ENCODE measurements around the gene PRKCH. TPM values are rescaled to one million over a fixed set of nuclear protein-coding genes. Genes with fewer than 3 reads are reported as not detected.

PRKCH gene
- total RNA-seq, 2 donors from 2014 or later, result 7.2 to 8.6 TPM

GRCh38 chr14:61372379-61372778 is 51.0 kb downstream of the PRKCH start:
- Histone ChIP-seq H3K9me3 (ENCODE audit: control insufficient read depth, low read length) (peaks cover 31% of the 10 kb centered on the region), H3K4me1 (ENCODE audit: control insufficient read depth, insufficient read depth, low read length) (no peaks in the 10 kb centered on the region), H3K27me3 (ENCODE audit: control insufficient read depth, insufficient read depth, low read length, poor library complexity, severe bottlenecking) (no peaks in the 10 kb centered on the region), H3K9ac (ENCODE audit: extremely low read depth, low read length, poor library complexity, severe bottlenecking) (no peak overlapping the region), H3K4me3 (ENCODE audit: low read length) (no peak overlapping the region), H3K36me3 (ENCODE audit: control insufficient read depth, insufficient read depth, low read length) (no peaks in the 10 kb centered on the region), H3K27ac (ENCODE audit: low read depth, low read length) (no peak overlapping the region)
- 100% methylated on average over 2 of the region's 2 CpGs for WGBS, 2 experiments (ENCODE audit: insufficient coverage in 1 of 2, insufficient read length in 1 of 2)
- H3K4me1 Mint-ChIP-seq, result peaks cover 6% of the 10 kb centered on the region
- H3K36me3 Mint-ChIP-seq (ENCODE audit: low read depth), result peaks cover 13% of the 10 kb centered on the region
- no peak overlapping the region for H3K4me3 Mint-ChIP-seq
- peaks cover 2% of the 10 kb centered on the region for H3K27me3 Mint-ChIP-seq (ENCODE audit: insufficient read depth)
- DNase-seq, result no peak
- H3K9me3 Mint-ChIP-seq, result peaks cover 45% of the 10 kb centered on the region
- TF ChIP-seq CTCF (conservative IDR thresholded peaks at IDR 0.05), result no peak
- no peak overlapping the region for H3K27ac Mint-ChIP-seq

- 84% methylated on average over 3 of the region's 3 CpGs; no CpG with 5 or more reads in 1 of the 2 experiments for WGBS, 2 experiments (ENCODE audit: insufficient coverage in 1 of 2, insufficient read length in 1 of 2)
- H3K27ac ChIP-seq (ENCODE audit: low read depth, low read length), result no peak overlapping the region
- H3K27ac Mint-ChIP-seq, result no peak overlapping the region
Observed at GRCh38 chr14:61372842-61373555, 51.6 kb downstream of the PRKCH start.

GRCh38 chr14:61374284-61374683 is 52.9 kb downstream of the PRKCH start:
- peaks cover 13% of the 10 kb centered on the region for H3K36me3 Mint-ChIP-seq (ENCODE audit: low read depth)
- no peaks in the 10 kb centered on the region for H3K36me3 ChIP-seq (ENCODE audit: control insufficient read depth, insufficient read depth, low read length)

More at GRCh38 chr14:61372842-61373555, 51.6 kb downstream of the PRKCH start:
- Histone ChIP-seq H3K36me3 (ENCODE audit: control insufficient read depth, insufficient read depth, low read length) (no peaks in the 10 kb centered on the region), H3K4me3 (ENCODE audit: low read length) (no peak overlapping the region), H3K9me3 (ENCODE audit: control insufficient read depth, low read length) (peaks cover 31% of the 10 kb centered on the region), H3K4me1 (ENCODE audit: control insufficient read depth, insufficient read depth, low read length) (no peaks in the 10 kb centered on the region), H3K9ac (ENCODE audit: extremely low read depth, low read length, poor library complexity, severe bottlenecking) (no peak overlapping the region), H3K27me3 (ENCODE audit: control insufficient read depth, insufficient read depth, low read length, poor library complexity, severe bottlenecking) (no peaks in the 10 kb centered on the region)
- H3K27me3 Mint-ChIP-seq (ENCODE audit: insufficient read depth), result peaks cover 2% of the 10 kb centered on the region
- H3K4me1 Mint-ChIP-seq, result peaks cover 5% of the 10 kb centered on the region
- H3K36me3 Mint-ChIP-seq (ENCODE audit: low read depth), result peaks cover 13% of the 10 kb centered on the region
- H3K4me3 Mint-ChIP-seq, result no peak overlapping the region
- no peak for DNase-seq
- peaks cover 45% of the 10 kb centered on the region for H3K9me3 Mint-ChIP-seq
- no peak for TF ChIP-seq CTCF (conservative IDR thresholded peaks at IDR 0.05)

More at GRCh38 chr14:61374284-61374683, 52.9 kb downstream of the PRKCH start:
- H3K4me1 Mint-ChIP-seq, result no peaks in the 10 kb centered on the region
- TF ChIP-seq CTCF (conservative IDR thresholded peaks at IDR 0.05), result no peak
- Histone ChIP-seq H3K4me3 (ENCODE audit: low read length) (no peak overlapping the region), H3K4me1 (ENCODE audit: control insufficient read depth, insufficient read depth, low read length) (no peaks in the 10 kb centered on the region), H3K9ac (ENCODE audit: extremely low read depth, low read length, poor library complexity, severe bottlenecking) (no peak overlapping the region), H3K27ac (ENCODE audit: low read depth, low read length) (no peak overlapping the region), H3K27me3 (ENCODE audit: control insufficient read depth, insufficient read depth, low read length, poor library complexity, severe bottlenecking) (no peaks in the 10 kb centered on the region), H3K9me3 (ENCODE audit: control insufficient read depth, low read length) (peaks cover 31% of the 10 kb centered on the region)
- H3K27ac Mint-ChIP-seq, result no peak overlapping the region
- 85 to 100% methylated on average over 1 to 3 of the region's 3 CpGs for WGBS, 2 experiments (ENCODE audit: insufficient coverage in 1 of 2, insufficient read length in 1 of 2)
- no peak overlapping the region for H3K4me3 Mint-ChIP-seq
- DNase-seq, result no peak
- peaks cover 2% of the 10 kb centered on the region for H3K27me3 Mint-ChIP-seq (ENCODE audit: insufficient read depth)
- H3K9me3 Mint-ChIP-seq, result peaks cover 45% of the 10 kb centered on the region

All from endodermal cell (in vitro differentiated cells).